RWPE2 (cell line): ENCODE results near the gene ITPK1.
A peak's percentile ranks its signal among the peaks of the same experiment; 100 is the strongest.

Source experiments
- ATAC-seq: fragments of 200-7000 bp; cut with Tn5 transposase; 3 replicates; pipeline ENCODE4 v1.9.1; 2021; ENCODE audit warnings: low read depth
- DNase-seq: peaks from one replicate; pipeline ENCODE4 v3.0.0-alpha.2; 2020; ENCODE audit warnings: low spot score
- H3K27ac ChIP-seq: fragments of 450-650 bp; 2 replicates; pipeline ENCODE4 v1.5.1; 2017; ENCODE audit warnings: mild to moderate bottlenecking; ENCODE audit not compliant: poor library complexity, severe bottlenecking
- H3K27me3 ChIP-seq: fragments of 250-450 bp; sonication (Bioruptor Pico); 2 replicates; pipeline ENCODE4 v1.5.1; 2021; ENCODE audit warnings: mild to moderate bottlenecking, moderate library complexity; ENCODE audit not compliant: insufficient read depth, poor library complexity, severe bottlenecking
- H3K36me3 ChIP-seq: fragments of 250-450 bp; sonication (Bioruptor Pico); 2 replicates; pipeline ENCODE4 v1.5.1; 2020; ENCODE audit warnings: low read depth, mild to moderate bottlenecking, moderate library complexity
- H3K4me1 ChIP-seq: fragments of 250-450 bp; sonication (Bioruptor Pico); 2 replicates; pipeline ENCODE4 v1.5.1; 2021; ENCODE audit warnings: mild to moderate bottlenecking, moderate library complexity; ENCODE audit not compliant: insufficient read depth, poor library complexity, severe bottlenecking
- H3K4me3 ChIP-seq: fragments of 250-450 bp; sonication (Bioruptor Pico); 2 replicates; pipeline ENCODE4 v1.5.1; 2021; ENCODE audit warnings: mild to moderate bottlenecking, moderate library complexity; ENCODE audit not compliant: severe bottlenecking
- H3K9me3 ChIP-seq: fragments of 250-450 bp; sonication (Bioruptor Pico); 2 replicates; pipeline ENCODE4 v1.5.1; 2021; ENCODE audit warnings: mild to moderate bottlenecking, moderate library complexity; ENCODE audit not compliant: severe bottlenecking
- CTCF ChIP-seq: fragments of 450-650 bp; IDR thresholded peaks from one replicate; pipeline ENCODE4 v1.5.1; 2017; ENCODE audit warnings: mild to moderate bottlenecking, moderate library complexity; ENCODE audit not compliant: poor library complexity, severe bottlenecking

The ITPK1 gene

GRCh38 chr14:93036652-93037345 lies 78.9 kb downstream of the ITPK1 start:
- H3K9me3 ChIP-seq, result no peaks in the 10 kb centered on the region
- TF ChIP-seq CTCF, result no peak
- no peaks in the 10 kb centered on the region for H3K27me3 ChIP-seq
- no peaks in the 10 kb centered on the region for H3K36me3 ChIP-seq
- H3K27ac ChIP-seq, result peak overlapping the region; percentile 99
- H3K4me3 ChIP-seq, result no peak overlapping the region
- H3K4me1 ChIP-seq, result peaks cover 89% of the 10 kb centered on the region
- no peak for DNase-seq
- no peak; the same call in 2 of the 3 replicates for ATAC-seq

GRCh38 chr14:93035917-93036651 lies 79.6 kb downstream of the ITPK1 start:
- peaks cover 82% of the 10 kb centered on the region for H3K4me1 ChIP-seq
- DNase-seq, result no peak

GRCh38 chr14:93035585-93035916 lies 80.2 kb downstream of the ITPK1 start:
- Histone ChIP-seq H3K27ac (peak overlapping the region; percentile 99), H3K27me3 (no peaks in the 10 kb centered on the region), H3K4me3 (no peak overlapping the region), H3K9me3 (no peaks in the 10 kb centered on the region), H3K36me3 (no peaks in the 10 kb centered on the region), H3K4me1 (peaks cover 76% of the 10 kb centered on the region)
- ATAC-seq (peak; percentile 0; the same call in 1 of the 3 replicates), DNase-seq (no peak)
- no peak for TF ChIP-seq CTCF

More at GRCh38 chr14:93035917-93036651, 79.6 kb downstream of the ITPK1 start:
- Histone ChIP-seq H3K36me3 (no peaks in the 10 kb centered on the region), H3K9me3 (no peaks in the 10 kb centered on the region), H3K4me3 (no peak overlapping the region), H3K27me3 (no peaks in the 10 kb centered on the region), H3K27ac (peak overlapping the region; percentile 99)
- no peak for TF ChIP-seq CTCF
- peak; percentile 65 for ATAC-seq

GRCh38 chr14:93034671-93034994 lies 81.1 kb downstream of the ITPK1 start:
- Histone ChIP-seq H3K4me1 (peaks cover 71% of the 10 kb centered on the region), H3K36me3 (no peaks in the 10 kb centered on the region), H3K27me3 (no peaks in the 10 kb centered on the region), H3K4me3 (no peak overlapping the region), H3K9me3 (no peaks in the 10 kb centered on the region), H3K27ac (peak overlapping the region; percentile 99)
- no peak for ATAC-seq
- no peak for DNase-seq
- peak; percentile 57 for TF ChIP-seq CTCF
